Measurements from ENCODE around the gene TENM4. TPM values are rescaled to one million over a fixed set of nuclear protein-coding genes. Genes with fewer than 3 reads are reported as not detected.
A peak's percentile ranks its signal among the peaks of the same experiment; 100 is the strongest.

The TENM4 gene
- total RNA-seq, 4 donors from 2014 or later = 16.8 to 158 (median 120) TPM

DNA sequence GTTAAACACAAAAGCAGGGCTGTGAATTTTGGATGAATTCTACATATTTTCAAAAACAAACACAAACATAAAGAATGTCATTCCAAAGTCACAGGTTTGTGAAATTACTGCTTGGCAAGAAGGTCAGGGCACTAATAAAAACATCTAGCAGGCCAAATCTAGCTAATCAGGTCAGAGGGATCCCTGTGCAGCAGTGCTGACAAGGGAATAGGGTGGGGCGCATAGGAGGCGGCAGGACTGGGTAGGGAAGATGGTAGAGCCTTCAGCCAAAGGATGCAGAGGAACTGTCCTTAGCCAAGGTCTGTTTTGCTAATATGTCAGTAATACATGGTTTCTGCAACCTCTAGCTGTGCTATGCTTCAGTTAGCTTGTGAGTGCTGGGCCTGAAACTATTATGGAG, 396.6 kb downstream of the TENM4 start:
- TF ChIP-seq POLR2A (IDR thresholded peaks at IDR 0.05) = no peak
- no peak for TF ChIP-seq CTCF (IDR thresholded peaks at IDR 0.05)
- 49 to 54% methylated on average over 2 of the region's 2 CpGs for WGBS, 2 donors
- Histone ChIP-seq H3K4me3 (replicated peaks in 1 of 3) (no peak overlapping the region), H3K27ac (peak overlapping the region; percentile 69 to 72 (median 70)), H3K4me1 (peaks cover 46 to 54% of the 10 kb centered on the region in 2 donors), H3K9me3 (no peaks in the 10 kb centered on the region), H3K36me3 (no peaks in the 10 kb centered on the region), H3K27me3 (no peaks in the 10 kb centered on the region)
- intact Hi-C loops (cut with DNase I) = no loop called here
- peak; percentile 50 to 59 for DNase-seq

- H3K27ac ChIP-seq = peak overlapping the region; percentile 69 to 72 (median 70)
- H3K9me3 ChIP-seq = no peaks in the 10 kb centered on the region
- H3K36me3 ChIP-seq = no peaks in the 10 kb centered on the region
- peak; percentile 42 to 54 for DNase-seq
- WGBS, 2 donors = 19 to 33% methylated on average over 3 of the region's 3 CpGs
- H3K4me3 ChIP-seq (replicated peaks in 1 of 3) = no peak overlapping the region
- H3K27me3 ChIP-seq = no peaks in the 10 kb centered on the region
- H3K4me1 ChIP-seq = peaks cover 46 to 54% of the 10 kb centered on the region in 2 donors
- TF ChIP-seq POLR2A (IDR thresholded peaks at IDR 0.05) = no peak
- no peak for TF ChIP-seq CTCF (IDR thresholded peaks at IDR 0.05)
- intact Hi-C loops (cut with DNase I) = no loop called here
Measured at GRCh38 chr11:79043726-79044125, 397.1 kb downstream of the TENM4 start.

DNA sequence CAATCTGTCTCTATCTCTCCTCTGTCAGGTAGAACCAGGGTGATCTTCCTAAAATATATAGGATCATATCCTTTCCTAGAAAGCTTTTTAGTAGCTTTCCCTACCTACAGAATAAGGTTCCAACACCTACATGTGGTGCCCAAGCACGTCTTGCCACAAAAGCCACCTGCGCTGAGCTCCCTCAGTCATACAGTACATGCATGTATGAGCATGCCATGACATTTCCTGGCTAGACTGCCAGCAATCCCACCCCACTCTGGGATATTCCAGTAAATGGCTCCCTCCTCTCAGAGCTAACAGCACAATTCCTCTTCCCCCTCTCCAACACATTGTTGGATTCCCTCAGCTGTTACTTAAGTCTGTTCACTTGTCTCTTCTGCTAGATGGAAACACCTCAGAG, 398.0 kb downstream of the TENM4 start:
- no peak overlapping the region for H3K4me3 ChIP-seq (replicated peaks in 1 of 3)
- no peaks in the 10 kb centered on the region for H3K36me3 ChIP-seq
- 94 to 100% methylated on average over 2 of the region's 2 CpGs for WGBS, 2 donors
- no peaks in the 10 kb centered on the region for H3K9me3 ChIP-seq
- H3K4me1 ChIP-seq = peaks cover 46 to 48% of the 10 kb centered on the region in 2 donors
- intact Hi-C loops (cut with DNase I) = no loop called here
- H3K27me3 ChIP-seq = no peaks in the 10 kb centered on the region
- no peak for TF ChIP-seq CTCF (IDR thresholded peaks at IDR 0.05)
- no peak for TF ChIP-seq POLR2A (IDR thresholded peaks at IDR 0.05)
- DNase-seq = no peak
- peak overlapping the region; percentile 60 to 69 (median 64) for H3K27ac ChIP-seq

- no peaks in the 10 kb centered on the region for H3K9me3 ChIP-seq
- intact Hi-C loops (cut with DNase I) = no loop called here
- WGBS, 2 donors = 94% methylated on average over 1 of the region's 1 CpG
- no peaks in the 10 kb centered on the region for H3K36me3 ChIP-seq
- H3K27me3 ChIP-seq = no peaks in the 10 kb centered on the region
- TF ChIP-seq POLR2A (IDR thresholded peaks at IDR 0.05) (no peak), CTCF (IDR thresholded peaks at IDR 0.05) (no peak)
- peaks cover 25 to 26% of the 10 kb centered on the region in 2 donors for H3K4me1 ChIP-seq
- no peak for DNase-seq
- no peak overlapping the region for H3K27ac ChIP-seq
- no peak overlapping the region for H3K4me3 ChIP-seq (replicated peaks in 1 of 3)
Measured at GRCh38 chr11:79040348-79040747, 400.5 kb downstream of the TENM4 start.

- H3K27ac ChIP-seq = no peak overlapping the region
- no peaks in the 10 kb centered on the region for H3K36me3 ChIP-seq
- no peak for DNase-seq
- 83 to 95% methylated on average over 2 of the region's 2 CpGs for WGBS, 2 donors
- intact Hi-C loops (cut with DNase I) = no loop called here
- H3K9me3 ChIP-seq = no peaks in the 10 kb centered on the region
- TF ChIP-seq POLR2A (IDR thresholded peaks at IDR 0.05) (no peak), CTCF (IDR thresholded peaks at IDR 0.05) (no peak)
- H3K27me3 ChIP-seq = no peaks in the 10 kb centered on the region
- H3K4me3 ChIP-seq (replicated peaks in 1 of 3) = no peak overlapping the region
- peaks cover 13 to 14% of the 10 kb centered on the region in 2 donors for H3K4me1 ChIP-seq
Measured at GRCh38 chr11:79039122-79039521, 401.7 kb downstream of the TENM4 start.
